Tibial nerve (tissue), 3 donors: ENCODE results near the gene ATG7.

Source experiments
- POLR2A ChIP-seq, 2 donors: fragments of 450-650 bp; IDR thresholded peaks; one replicate each; pipeline ENCODE4 v1.6.1; 2017; ENCODE audit warnings: antibody characterized with exemption in 2 of 2, mild to moderate bottlenecking in 2 of 2, moderate library complexity in 2 of 2
- TF ChIP-seq, protein P1 (sequence below), 5 experiments: fragments of 200-600 bp in 3 of 5; fragments of 450-650 bp in 2 of 5; sonication (generic) in 3 of 5; IDR thresholded peaks; one replicate each; pipeline ENCODE4 v1.5.1; 2016 to 2019; ENCODE audit warnings: antibody characterized with exemption in 5 of 5, mild to moderate bottlenecking in 3 of 5, moderate library complexity in 2 of 5

DNA sequence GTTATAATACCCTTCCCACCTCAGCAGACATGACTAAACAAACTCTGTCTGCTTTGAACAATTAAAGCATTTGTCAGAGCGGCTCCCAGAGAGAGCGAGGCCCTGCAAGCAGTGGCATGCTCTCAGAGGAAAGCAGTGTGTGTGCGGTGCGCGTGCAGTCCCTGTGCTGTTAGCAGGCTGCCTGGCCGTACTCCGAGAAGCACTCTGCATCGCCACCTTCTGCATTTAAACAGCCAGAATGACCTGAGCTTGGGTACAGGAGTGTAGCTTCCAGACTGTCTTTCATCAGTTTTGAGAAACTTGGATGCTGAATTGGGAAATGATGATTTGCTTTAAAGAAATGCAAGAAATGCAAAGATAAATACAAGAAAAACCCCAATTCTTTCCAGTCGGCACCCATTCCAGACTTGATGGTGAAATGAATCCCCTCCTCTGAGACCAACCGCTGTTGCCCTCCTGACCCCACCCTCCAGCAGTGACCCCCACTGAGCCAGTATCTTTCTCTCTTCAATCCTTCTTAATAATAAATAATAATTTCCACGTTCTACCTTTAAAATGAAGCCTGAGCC is 258.0 kb downstream of the ATG7 start:
- TF ChIP-seq, protein P1, sequence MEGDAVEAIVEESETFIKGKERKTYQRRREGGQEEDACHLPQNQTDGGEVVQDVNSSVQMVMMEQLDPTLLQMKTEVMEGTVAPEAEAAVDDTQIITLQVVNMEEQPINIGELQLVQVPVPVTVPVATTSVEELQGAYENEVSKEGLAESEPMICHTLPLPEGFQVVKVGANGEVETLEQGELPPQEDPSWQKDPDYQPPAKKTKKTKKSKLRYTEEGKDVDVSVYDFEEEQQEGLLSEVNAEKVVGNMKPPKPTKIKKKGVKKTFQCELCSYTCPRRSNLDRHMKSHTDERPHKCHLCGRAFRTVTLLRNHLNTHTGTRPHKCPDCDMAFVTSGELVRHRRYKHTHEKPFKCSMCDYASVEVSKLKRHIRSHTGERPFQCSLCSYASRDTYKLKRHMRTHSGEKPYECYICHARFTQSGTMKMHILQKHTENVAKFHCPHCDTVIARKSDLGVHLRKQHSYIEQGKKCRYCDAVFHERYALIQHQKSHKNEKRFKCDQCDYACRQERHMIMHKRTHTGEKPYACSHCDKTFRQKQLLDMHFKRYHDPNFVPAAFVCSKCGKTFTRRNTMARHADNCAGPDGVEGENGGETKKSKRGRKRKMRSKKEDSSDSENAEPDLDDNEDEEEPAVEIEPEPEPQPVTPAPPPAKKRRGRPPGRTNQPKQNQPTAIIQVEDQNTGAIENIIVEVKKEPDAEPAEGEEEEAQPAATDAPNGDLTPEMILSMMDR (IDR thresholded peaks at IDR 0.05): no peak
- no peak for TF ChIP-seq POLR2A (IDR thresholded peaks at IDR 0.05)
